T follicular helper cell (primary cell): Measurements from ENCODE around the gene FDXR.
"Not testable (repeated sequence)": the region's sequence is repeated elsewhere in the genome, so short reads cannot be mapped to it uniquely, and the experiment has no call there.

ENCODE experiments used
- DNase-seq: peaks from one replicate; pipeline ENCODE4 v3.0.0-alpha.2; 2020; ENCODE audit warnings: low read depth

FDXR gene

GRCh38 chr17:74871356-74872076, 1.3 kb downstream of the FDXR start:
- DNase-seq: no peak

- DNase-seq: no peak
Measured at GRCh38 chr17:74870512-74870911, 2.3 kb downstream of the FDXR start.

- DNase-seq: not testable (repeated sequence)
Measured at GRCh38 chr17:74870028-74870427, 2.8 kb downstream of the FDXR start.

GRCh38 chr17:74868908-74869255, 3.9 kb downstream of the FDXR start:
- no peak for DNase-seq

GRCh38 chr17:74868251-74868907, 4.4 kb downstream of the FDXR start:
- no peak for DNase-seq

GRCh38 chr17:74866198-74866835, 6.5 kb downstream of the FDXR start:
- DNase-seq: no peak

GRCh38 chr17:74865504-74866197, 7.1 kb downstream of the FDXR start:
- no peak for DNase-seq

- peak; percentile 41 for DNase-seq
Measured at GRCh38 chr17:74864866-74865395, 7.9 kb downstream of the FDXR start.

- DNase-seq: no peak
Measured at GRCh38 chr17:74864297-74864865, 8.4 kb downstream of the FDXR start.

- DNase-seq: no peak
Measured at GRCh38 chr17:74863420-74864296, 9.1 kb downstream of the FDXR start.

GRCh38 chr17:74862919-74863318, 9.9 kb downstream of the FDXR start:
- no peak for DNase-seq

- DNase-seq: peak; percentile 54
Measured at GRCh38 chr17:74862108-74862901, 10.5 kb downstream of the FDXR start.

- DNase-seq: no peak
Measured at GRCh38 chr17:74861662-74862107, 11.1 kb downstream of the FDXR start.

GRCh38 chr17:74860872-74861661, 11.7 kb downstream of the FDXR start:
- DNase-seq: no peak

- no peak for DNase-seq
Measured at GRCh38 chr17:74860229-74860871, 12.4 kb downstream of the FDXR start.

- no peak for DNase-seq
Measured at GRCh38 chr17:74859459-74860228, 13.2 kb downstream of the FDXR start, which contains the start of gene GRIN2C. Gene GRIN2C, minus strand, starts transcription at chr17:74859885. Its CDS starts 4,793 bp downstream, at chr17:74855092.

GRCh38 chr17:74858672-74859458, 13.9 kb downstream of the FDXR start:
- DNase-seq: no peak
